ENCODE data around the gene XRCC3. TPM values are rescaled to one million over a fixed set of nuclear protein-coding genes. Genes with fewer than 3 reads are reported as not detected.

The XRCC3 gene
- total and polyA plus RNA-seq, 4 experiments from 2014 or later = 2.2 to 12.6 (median 6.7) TPM

DNA sequence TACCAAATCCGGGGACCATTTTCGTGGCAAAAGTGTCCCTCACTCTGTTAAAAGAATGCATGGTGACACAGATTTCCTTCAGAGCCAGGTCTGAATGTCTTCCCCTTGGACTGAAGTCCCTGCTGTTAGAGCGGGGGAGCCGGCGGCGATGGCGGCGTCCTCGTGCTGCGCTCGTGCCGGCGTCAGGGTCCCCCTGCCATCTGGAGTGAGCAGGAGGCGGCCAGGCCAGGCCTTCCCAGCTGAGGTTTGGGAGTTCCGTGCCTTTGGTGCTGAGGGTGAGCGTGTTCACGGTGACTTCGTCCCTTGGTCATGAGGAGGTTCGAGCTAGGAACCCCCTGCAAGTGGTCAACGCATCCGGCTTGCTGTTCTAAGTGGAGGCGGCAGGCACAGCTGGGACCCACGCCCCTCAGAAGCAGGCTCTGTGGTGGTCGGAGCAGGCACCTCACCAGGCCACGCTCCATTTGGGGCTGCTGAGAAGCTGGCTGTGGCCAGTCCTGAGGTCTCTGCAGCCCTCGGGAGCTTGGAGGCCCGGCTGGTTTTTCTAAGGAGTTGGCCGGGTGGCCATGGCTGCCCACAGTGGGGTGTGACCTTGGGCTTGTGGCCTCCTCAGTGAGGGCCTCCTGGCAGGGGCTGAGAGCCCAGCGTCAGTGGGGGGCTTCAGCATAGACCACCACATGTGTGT is 9.9 kb upstream of the XRCC3 start:
- Mint-ChIP-seq H3K27me3 (no peaks in the 10 kb centered on the region), H3K9me3 (no peaks in the 10 kb centered on the region), H3K36me3 (peaks cover 10 to 14% of the 10 kb centered on the region in 2 donors), H3K27ac (no peak overlapping the region), H3K4me1 (peaks cover under 1 to 12% (median 2%) of the 10 kb centered on the region in 4 donors), H3K4me3 (no peak overlapping the region)
- ChIA-PET POLR2A (ENCODE audit: partially characterized antibody) (no interaction called here), CTCF (ENCODE audit: partially characterized antibody) (no interaction called here)
- DNase-seq = no peak
- H3K27ac ChIP-seq (ENCODE audit: low read depth, low read length) = no peak overlapping the region
- no peaks in the 10 kb centered on the region for H3K27me3 ChIP-seq (ENCODE audit: insufficient read depth, low read length)
- peaks cover 13% of the 10 kb centered on the region for H3K36me3 ChIP-seq (ENCODE audit: insufficient read depth, low read length)
- intact Hi-C loops (cut with micrococcal nuclease) = no loop called here
- no peaks in the 10 kb centered on the region for H3K4me1 ChIP-seq (ENCODE audit: insufficient read depth, low read length)
- H3K9me3 ChIP-seq (ENCODE audit: control insufficient read depth in 1 of 2, low read length in 2 of 2) = no peaks in the 10 kb centered on the region
- H3K4me3 ChIP-seq (ENCODE audit: low read length in 2 of 2) = no peak overlapping the region

DNA sequence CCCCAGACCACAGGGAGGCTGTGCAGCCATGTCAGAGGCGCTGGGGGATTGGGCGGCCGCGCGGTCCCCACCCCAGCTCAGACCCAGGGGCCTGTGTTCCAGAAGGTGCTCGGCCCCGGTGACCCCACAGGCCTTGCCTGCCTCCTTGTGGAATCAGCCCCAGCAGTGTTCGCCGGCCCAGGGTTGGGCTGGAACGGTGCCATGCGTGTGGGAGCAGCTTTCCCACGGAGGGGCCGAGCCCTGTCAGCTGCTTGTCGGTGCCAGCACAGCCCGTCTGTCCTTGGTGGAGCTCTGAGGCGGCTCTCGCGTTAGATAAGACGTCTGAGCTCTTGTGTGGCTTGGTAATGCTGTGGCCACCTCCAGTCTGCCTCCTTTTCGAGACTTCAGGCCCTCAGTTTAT is 8.9 kb upstream of the XRCC3 start:
- Histone ChIP-seq H3K36me3 (ENCODE audit: insufficient read depth, low read length) (peaks cover 7% of the 10 kb centered on the region), H3K27me3 (ENCODE audit: insufficient read depth, low read length) (no peaks in the 10 kb centered on the region), H3K27ac (ENCODE audit: low read depth, low read length) (no peak overlapping the region), H3K9me3 (ENCODE audit: control insufficient read depth in 1 of 2, low read length in 2 of 2) (no peaks in the 10 kb centered on the region), H3K4me1 (ENCODE audit: insufficient read depth, low read length) (no peaks in the 10 kb centered on the region), H3K4me3 (ENCODE audit: low read length in 2 of 2) (no peak overlapping the region)
- ChIA-PET CTCF (ENCODE audit: partially characterized antibody) (no interaction called here), POLR2A (ENCODE audit: partially characterized antibody) (no interaction called here)
- H3K4me1 Mint-ChIP-seq = peaks cover 4 to 23% (median 8%) of the 10 kb centered on the region in 4 donors
- H3K36me3 Mint-ChIP-seq = peaks cover 4 to 8% of the 10 kb centered on the region in 2 donors
- no peak overlapping the region for H3K27ac Mint-ChIP-seq
- H3K27me3 Mint-ChIP-seq = no peaks in the 10 kb centered on the region
- no peak for DNase-seq
- intact Hi-C loops (cut with micrococcal nuclease) = no loop called here
- H3K9me3 Mint-ChIP-seq = no peaks in the 10 kb centered on the region
- H3K4me3 Mint-ChIP-seq = no peak overlapping the region

DNA sequence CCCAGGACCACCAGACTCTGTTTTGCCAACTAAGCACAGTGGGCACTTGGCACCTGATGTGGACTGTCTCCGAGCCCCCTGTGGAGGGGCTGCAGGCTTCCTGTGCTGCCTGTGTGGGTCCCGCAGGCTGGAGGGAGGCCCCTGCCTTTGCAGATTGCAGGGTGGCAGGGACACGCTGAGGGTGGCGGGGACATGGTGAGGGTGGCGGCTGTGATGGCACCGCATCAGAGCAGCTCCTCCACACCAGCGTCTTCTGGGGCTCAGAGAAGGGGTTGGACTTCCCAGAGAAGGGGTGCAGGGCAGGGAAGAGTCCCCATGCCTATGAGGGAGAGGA is 8.5 kb upstream of the XRCC3 start:
- peaks cover 5 to 25% (median 8%) of the 10 kb centered on the region in 4 donors for H3K4me1 Mint-ChIP-seq
- H3K27ac Mint-ChIP-seq = no peak overlapping the region
- no peaks in the 10 kb centered on the region for H3K9me3 ChIP-seq (ENCODE audit: control insufficient read depth in 1 of 2, low read length in 2 of 2)
- no peak overlapping the region for H3K27ac ChIP-seq (ENCODE audit: low read depth, low read length)
- CTCF ChIA-PET (ENCODE audit: partially characterized antibody) = no interaction called here
- no peaks in the 10 kb centered on the region for H3K27me3 Mint-ChIP-seq
- no peaks in the 10 kb centered on the region for H3K4me1 ChIP-seq (ENCODE audit: insufficient read depth, low read length)
- H3K4me3 ChIP-seq (ENCODE audit: low read length in 2 of 2) = no peak overlapping the region
- no peaks in the 10 kb centered on the region for H3K9me3 Mint-ChIP-seq
- peaks cover 3% of the 10 kb centered on the region for H3K36me3 ChIP-seq (ENCODE audit: insufficient read depth, low read length)
- H3K36me3 Mint-ChIP-seq = peaks cover 3 to 4% of the 10 kb centered on the region in 2 donors
- no peak overlapping the region for H3K4me3 Mint-ChIP-seq
- intact Hi-C loops (cut with micrococcal nuclease) = no loop called here
- DNase-seq = no peak
- POLR2A ChIA-PET (ENCODE audit: partially characterized antibody) = no interaction called here
- no peaks in the 10 kb centered on the region for H3K27me3 ChIP-seq (ENCODE audit: insufficient read depth, low read length)

DNA sequence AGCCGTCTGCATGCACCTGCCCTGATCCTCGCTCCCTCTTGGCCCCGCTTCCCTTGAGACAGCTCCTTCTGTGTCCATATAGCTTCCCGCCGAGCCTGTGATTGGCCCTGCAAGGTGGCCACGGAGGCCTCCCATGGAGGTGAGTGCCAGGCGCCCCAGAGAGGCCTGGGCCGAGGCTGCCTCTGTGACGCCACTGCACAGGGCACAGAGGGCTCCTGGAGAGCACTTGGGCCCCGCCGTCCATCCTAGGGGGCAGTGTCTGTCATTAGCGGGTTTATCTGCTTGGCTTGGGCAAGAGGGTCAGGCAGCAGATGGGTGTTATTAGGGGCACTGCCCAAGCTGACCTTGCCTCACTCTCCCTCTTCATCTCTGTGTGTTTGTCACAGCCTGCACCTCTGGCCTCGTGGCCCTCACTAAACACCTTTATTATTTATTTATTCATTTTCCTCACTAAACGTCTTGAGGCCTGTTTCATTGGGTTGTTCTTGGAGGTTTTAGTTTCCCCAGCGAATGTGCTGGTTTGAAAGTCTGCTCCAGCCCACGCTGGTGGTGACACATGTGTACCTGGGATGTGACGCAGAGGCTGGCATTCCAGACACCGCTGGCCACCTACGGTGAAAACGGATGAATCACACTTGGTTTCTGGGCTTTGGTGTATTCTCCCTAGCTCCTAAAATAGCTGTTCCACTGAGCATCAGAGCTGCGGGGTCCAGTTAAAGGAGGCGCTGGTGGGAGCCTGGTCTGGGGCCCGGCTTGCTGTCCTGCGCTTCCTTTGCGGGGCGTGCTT is 6.3 kb upstream of the XRCC3 start:
- peaks cover 7% of the 10 kb centered on the region for H3K4me1 ChIP-seq (ENCODE audit: insufficient read depth, low read length)
- no peaks in the 10 kb centered on the region for H3K36me3 ChIP-seq (ENCODE audit: insufficient read depth, low read length)
- Mint-ChIP-seq H3K27me3 (no peaks in the 10 kb centered on the region), H3K4me1 (peaks cover 13 to 47% (median 24%) of the 10 kb centered on the region in 4 donors), H3K4me3 (no peak overlapping the region), H3K9me3 (no peaks in the 10 kb centered on the region), H3K36me3 (no peaks in the 10 kb centered on the region), H3K27ac (no peak overlapping the region)
- DNase-seq = no peak
- H3K27ac ChIP-seq (ENCODE audit: low read depth, low read length) = no peak overlapping the region
- intact Hi-C loops (cut with micrococcal nuclease) = no loop called here
- no peaks in the 10 kb centered on the region for H3K27me3 ChIP-seq (ENCODE audit: insufficient read depth, low read length)
- POLR2A ChIA-PET (ENCODE audit: partially characterized antibody) = no interaction called here
- H3K4me3 ChIP-seq (ENCODE audit: low read length in 2 of 2) = no peak overlapping the region
- H3K9me3 ChIP-seq (ENCODE audit: control insufficient read depth in 1 of 2, low read length in 2 of 2) = no peaks in the 10 kb centered on the region
- CTCF ChIA-PET (ENCODE audit: partially characterized antibody) = no interaction called here

DNA sequence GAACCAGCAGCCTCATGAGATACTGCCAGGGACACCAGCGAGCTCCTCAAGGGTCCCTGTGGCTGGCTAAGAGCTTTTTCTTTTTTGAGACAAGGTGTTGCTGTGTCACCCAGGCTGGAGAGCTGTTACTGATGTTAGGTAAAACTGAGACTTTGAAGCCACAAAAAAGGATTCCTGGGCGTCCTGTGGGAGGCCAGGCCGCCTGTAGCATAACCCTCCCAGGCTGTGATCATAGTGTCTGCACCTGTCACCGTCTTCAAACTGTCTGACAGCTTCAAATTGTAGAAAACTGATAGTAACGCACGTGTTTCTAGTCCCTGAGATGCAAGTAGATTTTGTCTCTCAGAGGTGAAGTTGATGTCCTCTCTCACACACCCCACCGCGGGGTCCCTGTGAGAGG is 4.5 kb upstream of the XRCC3 start:
- DNase-seq = no peak
- intact Hi-C loops (cut with micrococcal nuclease) = loop anchor here (5.0 kb wide), 1 partner anchor 1303 kb away; the partner anchor contains the start of gene CDCA4
- H3K27me3 ChIP-seq (ENCODE audit: insufficient read depth, low read length) = no peaks in the 10 kb centered on the region

DNA sequence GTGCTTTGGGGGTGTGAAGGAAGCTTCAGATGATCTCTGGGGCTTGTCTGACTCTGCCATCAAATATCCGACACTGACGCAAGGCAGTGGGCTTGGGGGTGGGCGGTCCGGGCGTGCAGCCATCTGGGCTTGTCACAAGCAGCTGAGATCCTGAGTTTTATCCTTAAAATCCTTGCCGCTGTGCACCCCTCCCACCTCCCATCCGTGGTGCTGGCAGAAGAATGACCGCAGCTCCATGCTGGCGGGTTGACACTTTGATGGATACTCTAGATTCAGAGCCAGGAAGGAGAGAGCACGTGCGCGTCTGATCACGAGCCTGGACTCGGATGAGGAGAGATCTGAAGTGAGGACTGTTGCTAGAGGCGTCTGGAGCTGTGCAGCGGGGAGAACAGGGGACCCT is 3.3 kb upstream of the XRCC3 start:
- peak overlapping the region in 2 of 8 donors; percentile 15 to 22 for H3K4me3 Mint-ChIP-seq
- H3K4me3 ChIP-seq (ENCODE audit: low read length in 2 of 2) = no peak overlapping the region
- H3K9me3 ChIP-seq (ENCODE audit: control insufficient read depth in 1 of 2, low read length in 2 of 2) = no peaks in the 10 kb centered on the region
- H3K27me3 Mint-ChIP-seq = no peaks in the 10 kb centered on the region
- H3K9me3 Mint-ChIP-seq = no peaks in the 10 kb centered on the region
- peak overlapping the region in 1 of 7 donors; percentile 75 for H3K27ac Mint-ChIP-seq
- H3K36me3 ChIP-seq (ENCODE audit: insufficient read depth, low read length) = no peaks in the 10 kb centered on the region
- H3K4me1 ChIP-seq (ENCODE audit: insufficient read depth, low read length) = peaks cover 20% of the 10 kb centered on the region
- intact Hi-C loops (cut with micrococcal nuclease) = loop anchor here (5.0 kb wide), 1 partner anchor 1304 kb away; the partner anchor contains the start of gene CDCA4
- H3K4me1 Mint-ChIP-seq = peaks cover 16 to 60% (median 34%) of the 10 kb centered on the region in 4 donors
- H3K27me3 ChIP-seq (ENCODE audit: insufficient read depth, low read length) = no peaks in the 10 kb centered on the region
- H3K27ac ChIP-seq (ENCODE audit: low read depth, low read length) = no peak overlapping the region
- ChIA-PET CTCF (ENCODE audit: partially characterized antibody) (no interaction called here), POLR2A (ENCODE audit: partially characterized antibody) (no interaction called here)
- peaks cover 0 to 3% of the 10 kb centered on the region in 2 donors for H3K36me3 Mint-ChIP-seq
- no peak for DNase-seq

More for the DNA sequence above, 4.5 kb upstream of the XRCC3 start:
- Mint-ChIP-seq H3K4me1 (peaks cover 16 to 52% (median 29%) of the 10 kb centered on the region in 4 donors), H3K27me3 (no peaks in the 10 kb centered on the region), H3K36me3 (peaks cover 0 to 3% of the 10 kb centered on the region in 2 donors), H3K27ac (peak overlapping the region in 3 of 7 donors; percentile 23 to 64 (median 52)), H3K9me3 (no peaks in the 10 kb centered on the region), H3K4me3 (peak overlapping the region in 4 of 8 donors; percentile 15 to 58 (median 37))
- H3K4me3 ChIP-seq (ENCODE audit: low read length in 2 of 2) = no peak overlapping the region
- H3K4me1 ChIP-seq (ENCODE audit: insufficient read depth, low read length) = peaks cover 9% of the 10 kb centered on the region
- H3K36me3 ChIP-seq (ENCODE audit: insufficient read depth, low read length) = no peaks in the 10 kb centered on the region
- H3K27ac ChIP-seq (ENCODE audit: low read depth, low read length) = no peak overlapping the region
- CTCF ChIA-PET (ENCODE audit: partially characterized antibody) = no interaction called here
- no peaks in the 10 kb centered on the region for H3K9me3 ChIP-seq (ENCODE audit: control insufficient read depth in 1 of 2, low read length in 2 of 2)
- POLR2A ChIA-PET (ENCODE audit: partially characterized antibody) = no interaction called here

DNA sequence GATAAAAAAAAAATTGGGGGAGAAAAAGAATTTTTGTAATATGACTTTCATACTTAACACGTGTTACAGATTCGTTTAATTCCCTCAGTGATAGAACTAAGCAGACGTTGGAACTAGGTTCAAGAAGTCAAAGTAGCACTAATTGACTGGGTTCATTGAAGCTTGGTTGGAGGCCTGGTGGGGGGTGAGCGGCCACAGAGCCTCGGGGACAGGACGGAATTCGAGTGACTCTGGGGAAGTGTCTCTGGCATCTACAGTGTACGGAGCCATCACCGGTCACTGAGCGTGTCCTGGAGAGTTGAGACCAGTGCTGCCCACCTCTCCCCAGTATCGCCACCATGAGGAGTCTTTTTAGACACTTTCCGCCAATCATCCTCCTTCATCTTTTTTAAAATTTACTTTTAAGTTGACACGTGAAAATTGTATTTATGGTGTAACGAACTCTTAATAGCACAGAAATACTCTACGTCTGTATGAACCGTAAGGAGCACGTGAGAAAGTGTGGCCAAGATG is 1.7 kb upstream of the XRCC3 start:
- no peaks in the 10 kb centered on the region for H3K27me3 Mint-ChIP-seq
- ChIA-PET POLR2A (ENCODE audit: partially characterized antibody) (no interaction called here), CTCF (ENCODE audit: partially characterized antibody) (interaction anchor here (0.6 kb wide), 1 partner anchor 42 kb away, joined by 3 read pairs; no protein-coding TSS in a partner anchor)
- Histone ChIP-seq H3K36me3 (ENCODE audit: insufficient read depth, low read length) (no peaks in the 10 kb centered on the region), H3K4me3 (ENCODE audit: low read length in 2 of 2) (peak overlapping the region in 1 of 2 donors; percentile 49), H3K4me1 (ENCODE audit: insufficient read depth, low read length) (peaks cover 21% of the 10 kb centered on the region), H3K27ac (ENCODE audit: low read depth, low read length) (no peak overlapping the region), H3K27me3 (ENCODE audit: insufficient read depth, low read length) (no peaks in the 10 kb centered on the region), H3K9me3 (ENCODE audit: control insufficient read depth in 1 of 2, low read length in 2 of 2) (no peaks in the 10 kb centered on the region)
- no peak for DNase-seq
- peaks cover 0 to 3% of the 10 kb centered on the region in 2 donors for H3K36me3 Mint-ChIP-seq
- H3K4me3 Mint-ChIP-seq = peak overlapping the region; percentile 78 to 84 (median 80)
- H3K4me1 Mint-ChIP-seq = peaks cover 17 to 74% (median 36%) of the 10 kb centered on the region in 4 donors
- peak overlapping the region in 3 of 7 donors; percentile 48 to 64 (median 57) for H3K27ac Mint-ChIP-seq
- H3K9me3 Mint-ChIP-seq = no peaks in the 10 kb centered on the region
- intact Hi-C loops (cut with micrococcal nuclease) = loop anchor here (5.0 kb wide), 1 partner anchor 1305 kb away; the partner anchor contains the start of gene CDCA4
